D721Med (cell line): ENCODE results near the gene ADARB2.

ENCODE experiments used
- DNase-seq: peaks from one replicate; pipeline ENCODE4 v3.0.0; 2011; ENCODE audit warnings: low spot score; ENCODE audit not compliant: insufficient read length
- FAIRE-seq: peaks from 2 replicates; lab custom pipeline; 2011; peaks lifted over from hg19 to GRCh38; lab: Jason Lieb, UNC
- CTCF ChIP-seq: IDR thresholded peaks from 2 replicates; pipeline ENCODE4 v1.5.1; 2012; ENCODE audit warnings: mild to moderate bottlenecking, control low read depth; ENCODE audit not compliant: insufficient read depth; ENCODE audit errors: missing control alignments

Gene ADARB2

GRCh38 chr10:1132584-1132983 is 604.7 kb downstream of the ADARB2 start:
- DNase-seq (no peak), FAIRE-seq (no peak)
- TF ChIP-seq CTCF, result no peak

GRCh38 chr10:1130995-1131790 is 606.1 kb downstream of the ADARB2 start:
- FAIRE-seq (no peak), DNase-seq (no peak)
- no peak for TF ChIP-seq CTCF

GRCh38 chr10:1130226-1130625 is 607.1 kb downstream of the ADARB2 start:
- no peak for TF ChIP-seq CTCF
- DNase-seq (no peak), FAIRE-seq (no peak)

- no peak for FAIRE-seq
- no peak for DNase-seq
- no peak for TF ChIP-seq CTCF
Measured at GRCh38 chr10:1128649-1129048, 608.7 kb downstream of the ADARB2 start.

GRCh38 chr10:1128115-1128514 is 609.2 kb downstream of the ADARB2 start:
- FAIRE-seq, result no peak
- DNase-seq, result no peak
- TF ChIP-seq CTCF, result no peak

- FAIRE-seq (no peak), DNase-seq (no peak)
- TF ChIP-seq CTCF, result no peak
Measured at GRCh38 chr10:1127629-1128028, 609.7 kb downstream of the ADARB2 start.
